ENCODE results near the gene TRAF7. TPM values are rescaled to one million over a fixed set of nuclear protein-coding genes. Genes with fewer than 3 reads are reported as not detected.

Gene TRAF7
- total RNA-seq, 1 donor from 2014 or later = 82.2 TPM

GRCh38 chr16:2179576-2179975, 24.0 kb downstream of the TRAF7 start:
- Mint-ChIP-seq H3K4me3 (no peak overlapping the region), H3K27me3 (ENCODE audit: low read depth) (no peaks in the 10 kb centered on the region), H3K4me1 (no peaks in the 10 kb centered on the region), H3K36me3 (ENCODE audit: low read depth) (peaks cover 3% of the 10 kb centered on the region), H3K9me3 (no peaks in the 10 kb centered on the region), H3K27ac (ENCODE audit: unreplicated experiment) (no peak overlapping the region)
- TF ChIP-seq, protein P1, sequence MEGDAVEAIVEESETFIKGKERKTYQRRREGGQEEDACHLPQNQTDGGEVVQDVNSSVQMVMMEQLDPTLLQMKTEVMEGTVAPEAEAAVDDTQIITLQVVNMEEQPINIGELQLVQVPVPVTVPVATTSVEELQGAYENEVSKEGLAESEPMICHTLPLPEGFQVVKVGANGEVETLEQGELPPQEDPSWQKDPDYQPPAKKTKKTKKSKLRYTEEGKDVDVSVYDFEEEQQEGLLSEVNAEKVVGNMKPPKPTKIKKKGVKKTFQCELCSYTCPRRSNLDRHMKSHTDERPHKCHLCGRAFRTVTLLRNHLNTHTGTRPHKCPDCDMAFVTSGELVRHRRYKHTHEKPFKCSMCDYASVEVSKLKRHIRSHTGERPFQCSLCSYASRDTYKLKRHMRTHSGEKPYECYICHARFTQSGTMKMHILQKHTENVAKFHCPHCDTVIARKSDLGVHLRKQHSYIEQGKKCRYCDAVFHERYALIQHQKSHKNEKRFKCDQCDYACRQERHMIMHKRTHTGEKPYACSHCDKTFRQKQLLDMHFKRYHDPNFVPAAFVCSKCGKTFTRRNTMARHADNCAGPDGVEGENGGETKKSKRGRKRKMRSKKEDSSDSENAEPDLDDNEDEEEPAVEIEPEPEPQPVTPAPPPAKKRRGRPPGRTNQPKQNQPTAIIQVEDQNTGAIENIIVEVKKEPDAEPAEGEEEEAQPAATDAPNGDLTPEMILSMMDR (conservative IDR thresholded peaks at IDR 0.05) = no peak
- DNase-seq (ENCODE audit: low read depth, low spot score) = no peak

- no peak overlapping the region for H3K27ac Mint-ChIP-seq (ENCODE audit: unreplicated experiment)
- TF ChIP-seq, protein P1 (conservative IDR thresholded peaks at IDR 0.05) = no peak
- H3K27me3 Mint-ChIP-seq (ENCODE audit: low read depth) = no peaks in the 10 kb centered on the region
- DNase-seq (ENCODE audit: low read depth, low spot score) = no peak
- H3K4me3 Mint-ChIP-seq = no peak overlapping the region
- H3K4me1 Mint-ChIP-seq = no peaks in the 10 kb centered on the region
- no peaks in the 10 kb centered on the region for H3K9me3 Mint-ChIP-seq
- peaks cover 3% of the 10 kb centered on the region for H3K36me3 Mint-ChIP-seq (ENCODE audit: low read depth)
Measured at GRCh38 chr16:2180461-2180860, 24.9 kb downstream of the TRAF7 start.

DNA sequence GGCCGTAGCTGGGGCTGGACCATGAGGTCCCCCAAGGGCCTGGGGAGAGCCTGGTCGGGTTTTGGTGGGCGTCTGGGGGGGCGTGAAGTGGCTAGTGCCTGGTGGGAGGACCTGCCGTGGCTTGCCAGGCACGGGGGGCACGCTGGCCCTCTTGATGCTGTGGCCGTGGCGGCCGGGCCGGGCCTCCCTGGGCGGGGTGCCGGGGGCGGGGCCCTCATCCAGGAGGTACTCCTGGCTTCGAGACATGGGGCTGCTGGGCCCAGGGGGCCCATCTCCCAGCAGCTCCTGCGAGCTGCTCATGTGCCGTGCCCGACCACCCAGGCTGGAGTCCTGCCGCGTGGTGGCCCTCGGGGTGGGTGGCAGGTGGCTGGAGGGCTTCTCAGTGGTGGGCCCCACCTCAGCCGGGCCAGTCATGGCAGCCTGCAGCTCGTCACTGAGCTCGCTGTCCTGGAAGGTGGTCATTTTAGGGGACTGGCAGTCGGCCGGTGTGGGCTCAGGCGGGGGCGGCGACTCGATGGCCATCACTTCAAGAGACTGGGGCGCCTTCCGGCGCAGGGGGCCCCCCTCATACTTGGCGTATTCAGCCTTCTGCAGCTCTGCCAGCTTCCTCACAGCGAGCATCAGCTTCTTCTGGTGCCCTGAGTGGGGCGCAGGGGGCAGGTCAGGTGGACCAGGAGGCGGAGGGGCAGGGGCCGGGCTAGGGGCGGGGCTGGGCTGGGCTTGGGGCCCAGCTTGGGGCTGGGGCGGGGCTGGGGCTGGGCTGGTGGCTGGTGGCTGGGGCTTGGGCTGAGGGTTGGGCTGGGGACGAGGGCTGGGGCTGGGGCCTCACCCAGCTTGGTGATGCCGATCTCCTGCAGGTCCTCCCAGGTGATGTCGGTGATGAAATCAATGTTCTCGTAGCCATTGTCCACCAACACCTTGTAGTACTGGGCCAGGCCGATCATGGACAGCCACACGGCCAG, 25.7 kb downstream of the TRAF7 start:
- H3K4me1 Mint-ChIP-seq = no peaks in the 10 kb centered on the region
- H3K27me3 Mint-ChIP-seq (ENCODE audit: low read depth) = no peaks in the 10 kb centered on the region
- no peak overlapping the region for H3K27ac Mint-ChIP-seq (ENCODE audit: unreplicated experiment)
- peaks cover 3% of the 10 kb centered on the region for H3K36me3 Mint-ChIP-seq (ENCODE audit: low read depth)
- no peaks in the 10 kb centered on the region for H3K9me3 Mint-ChIP-seq
- TF ChIP-seq, protein P1 (conservative IDR thresholded peaks at IDR 0.05) = no peak
- H3K4me3 Mint-ChIP-seq = no peak overlapping the region
- no peak for DNase-seq (ENCODE audit: low read depth, low spot score)

DNA sequence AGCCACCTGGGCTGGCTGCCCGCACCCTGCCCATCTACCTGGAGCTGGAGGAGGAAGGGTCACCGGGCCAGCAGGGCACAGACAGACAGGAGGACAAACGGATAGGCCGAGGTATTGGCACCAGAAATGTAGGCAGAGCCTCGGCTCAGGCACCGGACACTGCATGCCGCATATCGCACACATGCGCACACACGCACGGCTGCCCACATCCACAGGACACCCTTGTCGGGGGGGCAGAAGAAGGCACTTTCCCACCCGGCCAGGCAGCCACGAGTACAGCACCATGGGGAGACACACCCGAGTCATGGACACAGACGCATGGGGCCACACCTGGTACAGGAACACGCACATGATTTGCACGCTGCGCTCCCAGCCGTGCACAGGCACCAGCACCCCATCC, 26.4 kb downstream of the TRAF7 start:
- TF ChIP-seq, protein P1 (conservative IDR thresholded peaks at IDR 0.05) = no peak
- H3K27ac Mint-ChIP-seq (ENCODE audit: unreplicated experiment) = no peak overlapping the region
- no peak for DNase-seq (ENCODE audit: low read depth, low spot score)
- no peaks in the 10 kb centered on the region for H3K4me1 Mint-ChIP-seq
- no peak overlapping the region for H3K4me3 Mint-ChIP-seq
- H3K36me3 Mint-ChIP-seq (ENCODE audit: low read depth) = peaks cover 3% of the 10 kb centered on the region
- H3K27me3 Mint-ChIP-seq (ENCODE audit: low read depth) = no peaks in the 10 kb centered on the region
- H3K9me3 Mint-ChIP-seq = no peaks in the 10 kb centered on the region

DNA sequence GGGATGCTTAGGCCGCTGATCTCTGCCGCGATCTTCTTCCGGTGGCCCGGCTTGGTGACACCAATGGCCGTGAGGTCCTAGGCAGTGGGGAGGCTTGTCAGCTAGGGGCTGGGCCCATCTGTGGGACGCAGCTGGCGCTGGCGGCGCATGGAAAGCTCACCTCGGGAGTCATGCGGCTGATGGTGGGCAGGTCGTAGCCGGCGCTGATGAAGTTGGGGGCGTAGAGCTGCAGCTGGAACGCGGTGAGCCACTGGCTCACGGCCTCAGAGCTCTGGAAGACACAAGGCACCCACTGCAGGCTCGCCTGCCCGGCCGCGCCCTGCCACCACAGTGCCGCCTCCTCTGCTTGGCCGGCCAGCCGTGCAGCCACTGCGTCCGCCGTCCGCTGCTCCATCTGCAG, 28.1 kb downstream of the TRAF7 start:
- Mint-ChIP-seq H3K4me3 (no peak overlapping the region), H3K36me3 (ENCODE audit: low read depth) (peaks cover 3% of the 10 kb centered on the region)

More for the DNA sequence above, 28.1 kb downstream of the TRAF7 start:
- Mint-ChIP-seq H3K27me3 (ENCODE audit: low read depth) (no peaks in the 10 kb centered on the region), H3K4me1 (no peaks in the 10 kb centered on the region), H3K27ac (ENCODE audit: unreplicated experiment) (no peak overlapping the region), H3K9me3 (no peaks in the 10 kb centered on the region)
- TF ChIP-seq, protein P1 (conservative IDR thresholded peaks at IDR 0.05) = no peak
- DNase-seq (ENCODE audit: low read depth, low spot score) = no peak
